Fibroblast of skin of scalp (primary cell): ENCODE data around the gene ZDHHC22.

Experiments used
- DNase-seq: peaks from one replicate; pipeline ENCODE4 v3.0.0-alpha.2; 2013

ZDHHC22 gene

DNA sequence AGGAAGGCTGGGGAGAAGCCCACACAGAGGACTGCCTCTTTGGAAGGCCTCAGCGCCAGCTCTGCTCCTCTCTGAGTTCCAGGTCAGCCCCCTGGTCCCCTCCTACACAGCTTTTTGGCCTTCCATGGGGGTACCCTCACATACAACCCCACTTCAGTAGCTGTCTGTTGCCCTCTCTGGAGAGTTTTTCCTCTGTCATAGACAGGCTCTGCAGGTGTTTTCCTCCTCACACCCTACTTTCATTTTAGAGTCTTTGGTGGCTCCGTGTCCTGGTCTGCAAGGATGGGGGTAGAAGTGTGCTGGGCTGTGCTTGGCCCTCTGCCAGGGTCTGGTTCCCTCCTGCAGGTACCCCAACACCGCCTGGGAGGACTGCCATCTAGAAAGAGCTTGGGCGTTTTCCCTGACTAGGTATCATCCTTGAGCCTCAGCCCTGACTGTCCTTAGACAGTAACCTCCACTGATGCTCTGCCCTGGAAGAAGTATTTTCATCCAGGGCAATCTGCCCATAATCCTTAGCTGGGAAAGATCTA, 15.1 kb downstream of the ZDHHC22 start:
- no peak for DNase-seq

DNA sequence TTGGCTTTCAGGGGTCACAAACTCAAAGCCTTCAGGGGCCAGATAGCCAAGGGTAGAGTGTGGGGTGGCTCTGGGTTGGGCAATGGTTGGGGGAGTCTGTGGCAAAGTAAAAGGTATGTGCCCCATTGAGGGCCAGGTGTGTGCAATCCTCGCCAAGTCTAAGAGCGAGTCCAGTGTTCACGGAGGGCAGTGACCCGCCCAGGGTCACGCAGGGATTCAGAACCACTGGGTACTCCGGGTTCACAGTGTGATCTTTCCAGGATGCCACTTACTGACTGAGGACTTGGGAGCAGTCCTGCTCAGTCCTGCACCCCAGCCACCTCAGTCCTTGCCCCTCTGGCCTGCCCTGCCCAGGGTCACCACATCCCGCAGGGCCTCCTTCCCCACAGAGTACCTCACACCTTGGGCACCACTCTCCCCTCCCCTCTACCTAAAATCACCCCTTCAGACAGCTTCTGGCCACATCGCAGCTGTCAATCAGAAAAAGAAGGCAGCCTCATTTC, 15.7 kb downstream of the ZDHHC22 start:
- DNase-seq = no peak

DNA sequence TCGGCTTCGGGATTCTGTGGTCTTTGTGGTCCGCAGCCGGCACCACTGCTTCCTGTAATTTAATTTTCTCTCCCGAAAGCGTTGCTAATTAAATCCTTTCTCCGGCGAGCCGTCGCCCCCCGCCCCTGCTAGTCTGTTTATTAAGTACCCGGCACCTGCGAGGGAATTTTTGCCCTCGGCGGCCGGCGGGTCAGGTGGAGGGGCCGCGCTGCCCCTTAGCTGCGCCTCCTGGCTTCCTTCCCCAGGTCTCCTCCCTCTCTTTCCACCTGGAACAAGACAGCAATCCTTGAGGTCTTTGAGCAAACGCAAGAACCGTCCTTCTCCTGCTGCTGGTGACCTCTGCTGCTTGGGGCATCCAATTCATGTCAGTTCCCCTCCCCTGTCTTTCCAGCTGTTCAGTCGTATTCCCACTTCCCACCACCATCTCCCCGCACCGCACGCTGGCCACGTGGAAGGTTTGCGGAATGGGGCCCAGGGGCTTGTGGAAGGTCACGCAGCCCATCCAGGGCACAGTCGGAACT, 16.2 kb downstream of the ZDHHC22 start:
- no peak for DNase-seq

DNA sequence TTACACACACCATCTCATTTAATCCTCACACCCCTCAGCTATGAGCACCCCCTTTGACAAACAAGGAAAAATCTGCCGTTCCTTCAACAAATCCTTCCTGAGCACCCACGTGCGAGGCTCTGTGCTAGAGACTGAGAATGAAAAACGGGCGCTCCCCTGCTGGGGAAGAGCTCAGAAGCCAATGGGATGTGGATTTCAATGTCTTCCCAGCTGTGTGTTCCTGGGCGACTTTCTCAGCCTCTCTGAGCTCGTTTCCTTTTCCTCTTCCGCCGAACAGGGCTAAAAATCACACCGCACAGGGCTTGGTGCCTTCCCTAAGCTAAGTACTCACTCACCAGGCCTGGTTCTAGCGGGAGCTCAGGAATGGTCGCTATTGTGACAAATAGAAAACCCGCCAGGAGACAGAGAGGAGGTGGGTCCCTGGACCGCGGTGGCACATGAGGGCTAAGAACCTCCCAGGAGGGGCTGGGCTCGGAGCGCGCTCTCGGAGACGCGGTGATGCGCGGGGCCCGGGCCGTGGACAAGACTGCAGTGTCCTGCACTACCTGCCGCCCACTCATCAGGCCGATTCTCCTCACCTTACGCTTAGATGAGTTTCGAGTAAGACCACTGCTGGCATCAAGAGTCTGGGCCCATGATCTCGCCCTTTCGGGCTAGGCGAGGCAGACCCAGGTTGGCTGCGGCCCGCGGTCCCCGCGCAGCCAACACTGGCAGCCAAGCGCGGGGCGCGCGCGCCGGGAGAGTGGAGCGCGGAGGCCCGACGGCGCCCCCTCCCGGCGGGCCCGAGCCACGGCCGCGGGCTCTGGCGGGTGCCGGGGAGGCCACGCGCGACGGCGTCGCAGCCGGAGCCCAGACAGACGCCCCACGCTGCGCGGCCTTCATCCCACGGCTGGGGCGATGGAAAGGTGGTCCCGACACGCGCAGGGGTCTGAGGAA, 17.0 kb downstream of the ZDHHC22 start:
- DNase-seq = no peak

DNA sequence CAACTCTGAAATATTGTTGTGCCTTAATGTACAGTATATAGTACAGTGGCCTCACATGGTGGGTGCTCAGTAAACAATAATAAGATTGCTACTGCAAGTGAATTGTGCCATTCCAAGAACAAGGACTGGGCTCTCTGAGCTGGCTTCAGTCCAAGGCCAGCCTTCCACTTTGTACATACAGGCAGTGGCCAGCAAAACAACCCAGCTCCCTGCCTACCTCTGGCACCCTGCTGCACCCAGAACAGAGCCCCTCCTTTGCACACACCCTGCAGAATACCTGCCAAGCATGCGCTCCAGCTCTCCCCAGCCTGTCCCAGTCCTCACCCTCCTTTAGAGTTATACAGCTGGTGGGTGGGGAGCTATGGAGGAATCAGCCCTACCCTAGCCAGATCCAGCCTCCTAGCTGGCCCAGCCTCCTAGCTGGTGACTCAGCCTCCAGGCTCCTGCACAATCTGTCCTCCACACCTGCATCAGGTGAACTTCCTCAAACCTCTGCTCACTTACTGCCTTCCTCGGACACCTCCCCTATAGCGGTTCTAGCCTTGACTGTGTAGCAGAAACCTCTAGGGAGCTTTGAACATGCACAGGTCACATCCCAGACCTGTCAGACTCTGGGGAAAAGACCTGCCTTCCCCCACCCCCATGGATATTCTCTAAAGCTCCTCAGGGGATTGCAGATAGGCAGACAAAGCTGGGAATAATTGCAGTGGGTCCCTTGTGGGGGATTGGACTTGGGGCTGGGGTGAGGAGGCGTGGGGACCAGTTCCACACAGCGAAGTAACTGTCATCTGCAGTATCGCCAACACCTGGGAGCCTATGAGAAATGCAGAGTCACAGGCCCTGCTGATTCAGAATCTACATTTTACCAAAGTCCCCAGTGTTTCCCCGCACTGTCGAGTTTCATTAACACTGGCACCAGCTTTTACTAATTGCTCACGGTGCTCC, 17.9 kb downstream of the ZDHHC22 start:
- DNase-seq = no peak

DNA sequence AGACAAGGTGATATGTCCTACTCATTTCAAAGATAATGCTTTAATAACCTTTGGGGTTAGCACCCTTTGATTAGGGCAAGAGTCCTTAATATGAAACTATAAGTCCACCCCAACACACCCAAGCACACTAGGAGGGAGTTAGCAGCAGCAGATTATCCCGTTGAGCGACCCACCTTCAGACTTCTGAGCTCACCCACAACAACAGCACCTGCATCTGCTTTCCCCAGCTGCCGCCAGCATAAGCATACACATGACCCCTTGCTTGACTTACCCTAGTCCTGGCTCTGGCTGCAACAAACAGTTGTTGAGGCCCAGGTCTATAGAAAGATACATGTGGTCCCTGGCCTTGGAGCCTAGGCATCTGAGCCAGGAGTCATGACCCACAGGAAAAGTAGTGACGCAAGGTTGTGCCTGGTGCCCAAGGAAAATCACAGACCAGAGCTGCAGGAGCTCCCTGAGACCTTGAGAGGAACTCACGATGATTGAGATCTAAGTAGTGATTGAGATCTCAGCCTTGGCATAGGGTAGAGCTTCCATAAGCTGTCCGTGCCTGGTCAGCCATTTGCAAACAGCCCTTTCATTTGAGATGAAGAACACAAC, 19.0 kb downstream of the ZDHHC22 start:
- DNase-seq = no peak

DNA sequence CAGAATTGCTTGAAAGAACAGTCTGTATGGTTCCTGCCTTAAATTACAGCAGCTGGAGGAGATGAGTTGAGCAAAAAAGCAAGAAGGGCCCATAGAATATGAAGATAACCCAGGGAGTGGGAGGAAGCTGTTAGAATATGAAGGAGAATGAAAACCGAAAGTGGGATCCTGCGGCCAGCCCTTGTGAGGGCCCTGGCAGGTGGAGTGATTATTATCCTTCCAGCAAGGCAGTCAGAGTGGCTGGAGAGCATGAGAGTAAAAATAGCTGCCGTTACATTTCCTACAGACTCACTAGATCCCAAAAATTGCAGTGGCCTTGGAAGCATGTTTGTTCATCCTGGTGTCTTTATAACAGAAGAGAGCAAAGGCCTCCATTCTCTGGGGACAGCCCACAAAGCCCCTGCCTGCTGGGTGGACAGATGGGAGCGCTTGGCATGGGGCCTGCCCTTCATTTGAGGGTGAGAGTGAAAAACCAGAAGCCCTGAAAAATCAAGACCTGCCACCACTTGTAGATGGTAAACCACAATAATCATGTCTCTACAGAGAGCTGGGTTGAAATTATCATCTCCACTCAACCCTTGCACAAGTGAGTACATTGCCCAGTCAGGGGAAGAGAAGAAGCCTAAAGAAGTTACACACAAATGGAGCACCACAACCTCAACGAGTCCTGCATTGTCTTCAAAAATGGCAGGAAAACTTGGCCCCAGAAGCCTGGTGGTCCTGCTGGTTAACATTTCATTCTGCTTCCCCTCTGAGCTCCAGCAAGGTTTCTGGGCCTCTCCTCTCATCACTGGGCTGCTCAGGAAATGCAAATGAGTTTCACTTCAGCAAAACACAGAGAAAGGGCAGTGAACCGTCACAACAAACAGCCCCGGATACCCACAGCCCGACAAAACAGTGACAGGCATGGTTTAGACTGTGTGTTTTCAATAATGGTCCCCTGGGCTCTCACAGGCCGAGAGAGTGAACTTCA, 20.5 kb downstream of the ZDHHC22 start:
- no peak for DNase-seq

DNA sequence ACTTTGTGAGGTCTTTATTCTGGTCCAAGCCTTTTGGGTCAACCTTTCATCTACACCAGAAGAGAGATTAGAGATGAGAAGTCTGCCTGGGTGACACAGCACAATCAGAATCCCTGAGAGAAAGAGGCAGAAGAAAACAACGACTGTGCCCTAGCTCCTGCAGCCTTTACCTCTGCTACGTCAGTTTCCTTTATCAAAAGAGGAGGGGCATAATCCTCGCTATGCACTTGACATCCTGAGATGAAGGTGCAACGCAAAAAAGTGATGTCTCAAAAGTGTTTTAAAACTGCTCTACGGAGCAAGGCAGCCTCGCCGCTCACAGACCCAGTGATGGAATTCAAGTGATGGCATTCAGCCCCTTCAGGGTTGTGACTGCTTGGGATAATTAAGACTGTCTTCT, 21.7 kb downstream of the ZDHHC22 start:
- no peak for DNase-seq

DNA sequence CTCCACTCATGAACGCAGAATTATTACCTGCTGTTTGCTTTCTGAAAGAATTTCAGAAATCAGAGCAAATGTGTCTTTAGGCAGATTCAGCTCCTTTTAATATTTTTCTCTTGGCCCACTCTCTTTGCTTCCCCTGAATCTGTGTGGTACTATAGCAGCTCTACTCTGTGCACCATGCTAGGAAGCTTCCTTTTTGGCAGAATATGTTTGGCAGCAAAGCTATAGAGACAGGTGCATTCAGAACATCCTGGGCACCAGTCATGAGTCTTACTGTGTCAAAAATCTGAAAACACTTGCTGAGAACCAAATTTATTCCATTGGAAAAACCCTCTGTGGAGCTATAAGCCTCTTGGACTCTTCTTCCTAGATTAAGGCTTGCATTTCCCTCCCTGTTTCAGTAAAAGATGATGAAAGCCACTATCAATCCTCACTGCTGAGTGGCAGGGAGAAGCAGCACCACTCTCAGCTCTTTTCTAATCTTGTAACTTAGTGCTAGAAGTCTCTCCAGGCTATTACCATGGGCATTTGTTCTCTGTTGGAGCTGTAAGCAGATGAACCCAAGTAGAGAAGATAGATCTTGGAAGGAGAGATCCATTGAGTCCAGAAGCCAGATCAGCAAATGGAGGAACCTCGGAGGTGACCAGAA, 25.3 kb downstream of the ZDHHC22 start:
- DNase-seq = no peak

DNA sequence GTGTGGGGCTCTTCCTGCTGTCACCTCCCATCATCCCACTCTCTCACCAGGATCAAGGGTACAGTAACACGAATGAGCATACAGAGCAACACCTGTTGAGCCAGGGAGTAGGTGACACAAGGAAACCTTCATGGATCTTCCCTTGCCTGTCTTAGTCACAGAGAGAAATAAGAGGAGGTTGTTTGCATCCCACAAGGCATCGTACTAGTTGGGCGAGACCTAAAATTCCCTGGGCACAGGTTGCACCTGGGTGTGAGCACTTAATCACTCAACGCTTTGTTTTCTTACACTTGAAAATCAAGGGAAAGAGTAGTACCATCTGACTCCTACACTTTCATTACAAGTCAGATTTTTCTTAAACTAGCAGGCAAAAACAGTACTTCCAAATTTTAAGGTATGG, 27.0 kb downstream of the ZDHHC22 start:
- DNase-seq = no peak

DNA sequence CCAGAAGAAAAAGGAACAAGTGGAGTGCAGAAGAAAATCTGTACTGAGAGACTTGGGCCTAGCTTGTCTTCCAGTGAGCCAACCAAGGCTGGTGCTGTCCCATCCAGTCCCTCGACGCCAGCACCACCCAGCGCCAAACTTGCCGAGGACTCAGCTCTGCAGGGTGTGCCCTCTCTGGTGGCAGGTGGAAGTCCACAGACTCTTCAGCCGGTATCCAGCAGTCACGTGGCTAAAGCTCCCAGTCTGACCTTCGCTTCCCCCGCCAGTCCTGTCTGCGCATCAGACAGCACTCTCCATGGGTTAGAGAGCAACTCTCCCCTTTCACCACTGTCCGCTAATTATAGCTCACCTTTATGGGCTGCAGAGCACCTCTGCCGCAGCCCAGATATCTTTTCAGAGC, 27.9 kb downstream of the ZDHHC22 start:
- no peak for DNase-seq

DNA sequence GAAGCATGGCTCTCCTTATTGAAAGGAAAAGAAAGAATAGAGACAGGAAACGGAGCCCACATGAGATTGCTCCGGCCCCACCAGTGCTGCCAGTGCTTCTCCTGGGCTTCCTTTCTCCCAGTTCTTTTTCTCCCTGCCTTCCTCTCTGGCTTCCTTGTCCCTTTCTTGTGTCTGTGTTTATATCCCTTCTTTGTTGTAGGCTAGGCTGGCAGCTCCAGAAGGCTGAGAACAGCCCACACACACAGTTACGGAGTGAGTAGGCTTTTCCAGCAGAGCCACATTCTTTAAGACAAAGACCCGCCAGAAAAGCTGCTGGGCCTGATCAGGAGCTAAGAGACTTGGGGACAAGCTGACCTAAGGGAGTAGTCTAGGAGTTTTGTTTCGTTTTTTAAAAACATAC, 30.6 kb downstream of the ZDHHC22 start:
- DNase-seq = no peak

DNA sequence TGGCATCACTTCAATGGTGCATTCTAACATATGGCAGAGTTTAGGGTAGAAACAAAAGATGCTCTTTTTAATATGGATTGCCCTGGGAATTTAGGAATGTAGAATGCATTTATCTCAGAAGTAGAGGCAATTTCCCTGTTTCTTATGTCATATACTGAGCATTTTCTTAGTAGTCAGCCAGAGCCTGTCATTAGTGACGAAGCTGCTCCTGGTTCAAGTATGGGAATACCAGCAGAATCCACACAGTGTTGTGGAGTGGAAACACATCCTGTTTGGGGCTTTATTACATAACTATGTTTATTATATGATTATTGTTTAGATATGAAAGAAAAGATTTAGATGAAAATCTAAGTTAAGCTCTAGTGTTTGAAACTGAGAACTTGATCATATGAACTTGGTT, 31.3 kb downstream of the ZDHHC22 start:
- no peak for DNase-seq

DNA sequence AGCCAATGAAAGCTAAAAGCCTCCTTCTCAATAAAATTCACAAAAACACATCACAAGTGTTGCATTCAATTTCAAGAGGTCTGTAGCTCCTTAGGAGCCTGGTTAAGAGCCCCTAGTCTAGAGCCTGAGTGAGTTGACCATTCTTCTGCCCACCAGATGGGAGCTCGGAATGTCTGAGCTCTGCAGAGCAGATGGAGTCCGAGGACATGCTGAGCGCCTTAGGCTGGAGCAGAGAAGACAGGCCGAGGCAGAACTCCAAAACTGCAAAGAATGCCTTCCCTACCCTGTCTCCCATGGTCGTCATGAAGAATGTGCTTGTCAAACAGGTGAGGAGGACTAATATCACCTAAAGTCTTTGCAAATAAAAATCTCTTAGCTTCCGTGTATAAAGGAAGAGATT, 31.9 kb downstream of the ZDHHC22 start:
- DNase-seq = no peak

DNA sequence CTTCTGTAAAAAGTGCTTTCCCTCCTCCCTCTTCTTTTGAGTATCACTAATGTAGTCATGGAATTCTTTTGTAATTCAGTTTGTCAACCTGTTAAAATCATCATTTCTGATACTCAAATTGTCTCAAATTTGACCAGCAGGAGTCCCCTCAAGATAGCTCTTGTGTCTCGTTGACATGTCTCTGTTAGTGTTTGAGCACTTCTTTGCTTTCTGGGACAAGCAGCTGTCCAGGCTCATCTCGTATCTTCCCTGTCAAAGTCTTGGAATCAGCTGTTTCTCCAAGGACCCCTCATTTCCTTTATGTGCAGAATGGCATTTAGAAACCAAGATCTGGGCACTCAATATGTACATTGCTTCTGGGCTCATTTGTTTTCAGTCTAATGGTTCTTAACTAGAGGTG, 32.8 kb downstream of the ZDHHC22 start:
- no peak for DNase-seq

DNA sequence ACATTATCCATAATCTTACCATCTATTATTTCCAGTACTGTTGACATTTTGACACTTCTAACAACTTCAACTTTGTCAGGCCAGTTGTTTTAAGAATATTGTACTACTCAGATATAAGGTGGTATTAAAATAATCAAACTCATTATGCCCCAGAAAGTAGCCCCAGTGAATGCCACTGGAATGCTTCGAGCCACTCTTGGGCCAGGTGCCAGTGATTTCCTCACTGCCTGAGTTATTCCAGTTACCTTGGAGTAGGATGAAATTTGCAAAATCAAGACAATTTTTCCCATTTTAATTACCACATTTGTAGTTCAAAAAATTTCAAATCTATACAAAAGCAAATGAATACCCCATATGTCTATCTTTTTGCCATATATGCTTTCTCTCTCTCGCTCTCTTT, 34.4 kb downstream of the ZDHHC22 start:
- DNase-seq = no peak

DNA sequence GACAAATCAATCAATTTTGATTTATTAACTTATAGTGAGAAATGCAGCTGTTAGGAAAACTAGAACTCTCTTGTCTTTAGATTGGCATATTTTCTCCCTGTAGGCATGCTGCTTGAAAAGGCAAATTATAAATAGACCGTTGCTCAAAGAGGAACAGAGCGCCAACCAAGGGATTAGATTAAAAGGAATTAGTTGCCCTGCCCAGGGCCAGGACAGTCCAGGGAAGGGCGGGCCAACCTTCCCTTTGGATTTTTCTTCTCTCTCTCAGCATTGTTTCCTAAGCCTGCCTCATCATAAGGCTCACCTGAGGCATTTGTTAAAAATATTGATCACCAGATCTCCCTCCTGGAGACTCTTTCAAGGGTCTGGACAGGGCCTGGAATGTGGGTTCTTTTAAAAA, 34.9 kb downstream of the ZDHHC22 start:
- DNase-seq = no peak

DNA sequence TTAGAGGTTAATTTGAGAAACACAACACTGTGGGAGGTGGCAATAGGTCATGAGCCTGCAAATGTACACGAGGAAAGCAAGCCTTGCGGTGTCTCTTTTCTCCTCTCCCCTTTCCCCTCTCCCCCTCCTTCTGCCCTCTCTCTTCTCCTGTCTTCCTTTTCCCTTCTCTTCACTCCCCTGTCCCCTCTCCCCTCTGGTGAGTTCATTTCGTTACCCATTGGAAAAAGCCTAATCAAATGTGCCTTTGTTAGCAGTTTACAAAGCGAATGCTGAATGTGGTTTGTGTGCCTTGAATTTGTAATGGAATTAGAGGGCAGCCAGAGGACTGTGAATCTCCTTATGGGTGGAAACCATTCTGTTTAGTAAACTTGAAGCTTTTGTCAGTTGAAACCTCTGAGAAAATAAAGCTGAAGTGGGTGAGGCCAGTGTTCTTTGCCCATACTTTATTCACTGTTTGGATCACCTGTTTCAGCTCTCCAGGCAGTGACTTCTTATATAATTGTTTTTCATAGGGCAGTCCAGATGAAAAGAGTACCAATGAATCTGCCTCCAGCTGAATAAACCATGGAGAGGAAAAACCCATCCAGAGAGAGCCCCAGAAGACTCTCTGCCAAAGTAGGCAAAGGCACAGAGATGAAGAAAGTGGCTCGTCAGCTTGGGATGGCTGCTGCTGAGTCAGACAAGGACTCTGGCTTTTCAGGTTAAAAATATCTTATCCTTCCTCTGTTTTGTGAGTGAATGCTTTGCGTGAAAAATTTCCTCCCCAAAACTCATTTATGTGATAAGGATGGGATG, 36.2 kb downstream of the ZDHHC22 start:
- no peak for DNase-seq

DNA sequence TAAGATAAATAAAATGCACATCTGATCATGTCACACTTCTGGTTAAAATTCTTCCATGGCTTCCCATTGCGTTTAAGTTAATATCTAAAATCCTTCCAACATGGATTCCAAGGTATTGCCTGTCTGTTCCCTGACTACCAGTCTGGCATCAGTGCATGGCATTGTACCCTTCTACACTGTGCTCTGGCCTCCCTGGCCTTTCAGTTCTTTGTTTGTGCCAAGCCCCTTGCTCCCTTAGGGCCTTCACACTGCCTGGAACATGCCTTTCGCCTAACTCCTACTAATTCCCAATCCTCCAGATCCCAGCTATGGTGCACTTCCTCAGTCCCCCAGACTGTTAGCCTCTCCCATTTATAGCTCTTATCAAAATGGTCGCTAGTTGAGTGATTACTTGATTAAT, 37.2 kb downstream of the ZDHHC22 start:
- no peak for DNase-seq

DNA sequence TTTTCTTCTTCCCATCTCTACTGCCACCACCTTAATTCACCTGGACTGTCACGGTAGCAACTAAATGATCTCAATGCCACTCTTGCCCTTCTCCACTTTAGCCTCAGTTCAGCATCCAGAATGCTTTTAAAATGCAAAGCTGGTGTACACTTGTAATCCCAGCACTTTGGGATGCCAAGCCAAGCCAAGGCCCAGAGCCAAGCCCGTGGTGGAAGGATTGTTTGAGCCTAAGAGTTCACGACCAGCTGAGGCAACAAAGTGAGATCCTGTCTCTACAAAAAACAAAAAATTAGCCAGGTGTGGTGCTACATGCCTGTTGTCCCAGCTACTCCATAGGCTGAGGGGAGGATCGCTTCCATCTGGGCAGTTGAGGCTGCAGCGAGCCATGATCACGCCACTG, 37.6 kb downstream of the ZDHHC22 start:
- DNase-seq = no peak
